K562 (cell line): ENCODE measurements around the gene TMEM39B. TPM values are rescaled to one million over a fixed set of nuclear protein-coding genes. Genes with fewer than 3 reads are reported as not detected.

ENCODE experiments used
- CXXC5 ChIP-seq: fragments of 250-450 bp; sonication (Bioruptor Pico); IDR thresholded peaks from 2 replicates; pipeline ENCODE4 v1.8.0; 2022; ENCODE audit warnings: inconsistent platforms, mild to moderate bottlenecking, moderate library complexity
- DACH1 ChIP-seq: fragments of 450-650 bp; IDR thresholded peaks from 2 replicates; pipeline ENCODE4 v1.6.1; 2018; ENCODE audit not compliant: partially characterized antibody
- EGR1 ChIP-seq: fragments of 450-650 bp; conservative IDR thresholded peaks from 2 replicates; pipeline ENCODE4 v1.6.1; 2017; ENCODE audit warnings: mild to moderate bottlenecking
- HINFP ChIP-seq: fragments of 450-650 bp; conservative IDR thresholded peaks from 2 replicates; pipeline ENCODE4 v1.6.1; 2016; ENCODE audit warnings: missing genetic modification characterization, low read depth, mild to moderate bottlenecking, control low read depth, missing compliant biosample characterization
- MYNN ChIP-seq, 2 experiments: sonication (generic); formaldehyde crosslinking in 1 of 2; IDR thresholded peaks; 2 replicates each; pipeline versions ENCODE4 v1.5.0 to v1.6.1; 2016 to 2020; ENCODE audit warnings: antibody characterized with exemption in 1 of 2, missing genetic modification reagents in 1 of 2
- NFIX ChIP-seq: fragments of 250-450 bp; sonication (Bioruptor Pico); IDR thresholded peaks from 2 replicates; pipeline ENCODE4 v1.4.0; 2020; ENCODE audit warnings: low read depth, mild to moderate bottlenecking, moderate library complexity
- NR1H2 ChIP-seq: sonication (generic); formaldehyde crosslinking; IDR thresholded peaks from 2 replicates; pipeline ENCODE4 v1.4.0; 2020; ENCODE audit warnings: mild to moderate bottlenecking, missing genetic modification reagents
- RERE ChIP-seq: sonication (generic); formaldehyde crosslinking; IDR thresholded peaks from 2 replicates; pipeline ENCODE4 v1.8.0; 2023; ENCODE audit warnings: missing genetic modification reagents, mild to moderate bottlenecking, borderline replicate concordance
- TEAD2 ChIP-seq: fragments of 450-650 bp; IDR thresholded peaks from 2 replicates; pipeline ENCODE4 v1.6.1; 2016; ENCODE audit warnings: missing genetic modification characterization, control low read depth, missing compliant biosample characterization
- ZBTB26 ChIP-seq: fragments of 450-650 bp; formaldehyde crosslinking; IDR thresholded peaks from 2 replicates; pipeline ENCODE4 v1.4.0; 2022; ENCODE audit warnings: missing genetic modification characterization
- ZNF830 ChIP-seq: fragments of 250-450 bp; sonication (Bioruptor Pico); IDR thresholded peaks from 2 replicates; pipeline ENCODE4 v1.5.0; 2021; ENCODE audit warnings: mild to moderate bottlenecking
- polyA plus RNA-seq, 8 experiments: library from polyadenylated mRNA; depleted of rRNA in 4 of 8; stranded (reverse) in 5 of 8; unstranded in 3 of 8; fragments of >200 nt; fragmentation: Nextera tagmentation in 2 of 8; fragmentation: Illumina TruSeq in 1 of 8; extraction: Ambion mirVana in 2 of 8; extraction: Trizol in 1 of 8; gene quantifications; 2 replicates each; pipeline versions ENCODE4 v1.2.1 to v1.2.3, GENCODE V29; 2011 to 2014; ENCODE audit warnings: inconsistent platforms in 1 of 8, missing spikeins in 1 of 8
- total RNA-seq, 7 experiments: library from RNA; depleted of rRNA in 6 of 7; stranded (reverse); fragments of >200 nt in 6 of 7; fragmentation: Illumina TruSeq in 2 of 7; extraction: Trizol in 2 of 7; gene quantifications; 2 replicates each; pipeline versions ENCODE4 v1.2.1 to v1.2.3, GENCODE V29; 2011 to 2021; ENCODE audit warnings: low replicate concordance in 1 of 7
- TF ChIP-seq, protein P1 (sequence below): fragments of 450-650 bp; IDR thresholded peaks from 2 replicates; pipeline ENCODE4 v1.6.1; 2016; ENCODE audit warnings: mild to moderate bottlenecking

The TMEM39B gene
- total and polyA plus RNA-seq, 9 of the 15 experiments (the other 6 are each of a cell fraction or from before 2014, with no cell fraction given), result 0.92 to 28.5 (median 9.7) TPM

- TF ChIP-seq MYNN (IDR thresholded peaks at IDR 0.05) (peak; percentile 9; the same call in 1 of the 2 replicates), MYNN (CRISPR knock-in tag; IDR thresholded peaks at IDR 0.05) (no peak), ZNF830 (CRISPR knock-in tag) (no peak), CXXC5 (CRISPR knock-in tag) (peak; percentile 93), RERE (CRISPR knock-in tag) (no peak), ZBTB26 (CRISPR knock-in tag) (no peak), NFIX (no peak), HINFP (tag) (peak; percentile 68; the same call in 1 of the 2 replicates), DACH1 (no peak), TEAD2 (tag) (no peak), NR1H2 (CRISPR knock-in tag) (no peak), EGR1 (peak; percentile 79)
- TF ChIP-seq, protein P1, sequence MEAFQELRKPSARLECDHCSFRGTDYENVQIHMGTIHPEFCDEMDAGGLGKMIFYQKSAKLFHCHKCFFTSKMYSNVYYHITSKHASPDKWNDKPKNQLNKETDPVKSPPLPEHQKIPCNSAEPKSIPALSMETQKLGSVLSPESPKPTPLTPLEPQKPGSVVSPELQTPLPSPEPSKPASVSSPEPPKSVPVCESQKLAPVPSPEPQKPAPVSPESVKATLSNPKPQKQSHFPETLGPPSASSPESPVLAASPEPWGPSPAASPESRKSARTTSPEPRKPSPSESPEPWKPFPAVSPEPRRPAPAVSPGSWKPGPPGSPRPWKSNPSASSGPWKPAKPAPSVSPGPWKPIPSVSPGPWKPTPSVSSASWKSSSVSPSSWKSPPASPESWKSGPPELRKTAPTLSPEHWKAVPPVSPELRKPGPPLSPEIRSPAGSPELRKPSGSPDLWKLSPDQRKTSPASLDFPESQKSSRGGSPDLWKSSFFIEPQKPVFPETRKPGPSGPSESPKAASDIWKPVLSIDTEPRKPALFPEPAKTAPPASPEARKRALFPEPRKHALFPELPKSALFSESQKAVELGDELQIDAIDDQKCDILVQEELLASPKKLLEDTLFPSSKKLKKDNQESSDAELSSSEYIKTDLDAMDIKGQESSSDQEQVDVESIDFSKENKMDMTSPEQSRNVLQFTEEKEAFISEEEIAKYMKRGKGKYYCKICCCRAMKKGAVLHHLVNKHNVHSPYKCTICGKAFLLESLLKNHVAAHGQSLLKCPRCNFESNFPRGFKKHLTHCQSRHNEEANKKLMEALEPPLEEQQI, result no peak
Measured at GRCh38 chr1:32072622-32073298, at the start of gene TMEM39B (continued).
